ENCODE results near the gene ZNF629. TPM values are rescaled to one million over a fixed set of nuclear protein-coding genes. Genes with fewer than 3 reads are reported as not detected.

Gene ZNF629
- total RNA-seq, 1 experiment from 2014 or later: 18.4 TPM

- POLR2A ChIA-PET: no interaction called here
- Histone ChIP-seq H2AFZ (ENCODE audit: low read depth, low read length, poor library complexity, severe bottlenecking) (no peak overlapping the region), H3K9ac (ENCODE audit: low read length) (no peak overlapping the region), H3K27ac (ENCODE audit: low read depth, low read length) (no peak overlapping the region), H3K27me3 (ENCODE audit: insufficient read depth, low read length) (no peaks in the 10 kb centered on the region), H3K4me1 (ENCODE audit: control insufficient read depth in 1 of 2, insufficient read depth in 2 of 2, low read length in 2 of 2) (no peaks in the 10 kb centered on the region), H3K79me2 (ENCODE audit: insufficient read depth, low read length) (no peaks in the 10 kb centered on the region), H3K4me3 (replicated peaks in 1 of 2; ENCODE audit: low read depth in 1 of 2, low read length in 2 of 2) (no peak overlapping the region), H3K4me2 (ENCODE audit: low read length) (no peak overlapping the region), H3K36me3 (ENCODE audit: control insufficient read depth in 1 of 2, insufficient read depth in 2 of 2, low read length in 2 of 2) (no peaks in the 10 kb centered on the region), H3K9me3 (ENCODE audit: control insufficient read depth in 1 of 2, insufficient read depth in 1 of 2, low read depth in 1 of 2, low read length in 2 of 2) (no peaks in the 10 kb centered on the region), H4K20me1 (ENCODE audit: insufficient read depth) (no peaks in the 10 kb centered on the region), H3K9me2 (ENCODE audit: insufficient read depth) (no peaks in the 10 kb centered on the region)
- CTCF ChIA-PET: interaction anchor here (0.9 kb wide), 1 partner anchor 23 kb away, joined by 3 read pairs; no protein-coding TSS in a partner anchor
- RAD21 ChIA-PET (ENCODE audit: low non-redundant PET in 1 of 2, low total read pairs in 2 of 2, uncharacterized antibody in 2 of 2, unreplicated experiment in 2 of 2): interaction anchor here in 1 of 2 experiments (0.6 kb wide), 1 partner anchor 15 kb away, joined by 3 read pairs; no protein-coding TSS in a partner anchor
- intact Hi-C loops (cut with micrococcal nuclease): no loop called here
- DNase-seq (ENCODE audit: low read depth, low spot score) (no peak), ATAC-seq (no peak)
- no TSS peak for BruUV-seq (replicated peaks)
- TF ChIP-seq CBX3 (IDR thresholded peaks at IDR 0.05; ENCODE audit: low read depth): no peak
- TF ChIP-seq, protein P1, sequence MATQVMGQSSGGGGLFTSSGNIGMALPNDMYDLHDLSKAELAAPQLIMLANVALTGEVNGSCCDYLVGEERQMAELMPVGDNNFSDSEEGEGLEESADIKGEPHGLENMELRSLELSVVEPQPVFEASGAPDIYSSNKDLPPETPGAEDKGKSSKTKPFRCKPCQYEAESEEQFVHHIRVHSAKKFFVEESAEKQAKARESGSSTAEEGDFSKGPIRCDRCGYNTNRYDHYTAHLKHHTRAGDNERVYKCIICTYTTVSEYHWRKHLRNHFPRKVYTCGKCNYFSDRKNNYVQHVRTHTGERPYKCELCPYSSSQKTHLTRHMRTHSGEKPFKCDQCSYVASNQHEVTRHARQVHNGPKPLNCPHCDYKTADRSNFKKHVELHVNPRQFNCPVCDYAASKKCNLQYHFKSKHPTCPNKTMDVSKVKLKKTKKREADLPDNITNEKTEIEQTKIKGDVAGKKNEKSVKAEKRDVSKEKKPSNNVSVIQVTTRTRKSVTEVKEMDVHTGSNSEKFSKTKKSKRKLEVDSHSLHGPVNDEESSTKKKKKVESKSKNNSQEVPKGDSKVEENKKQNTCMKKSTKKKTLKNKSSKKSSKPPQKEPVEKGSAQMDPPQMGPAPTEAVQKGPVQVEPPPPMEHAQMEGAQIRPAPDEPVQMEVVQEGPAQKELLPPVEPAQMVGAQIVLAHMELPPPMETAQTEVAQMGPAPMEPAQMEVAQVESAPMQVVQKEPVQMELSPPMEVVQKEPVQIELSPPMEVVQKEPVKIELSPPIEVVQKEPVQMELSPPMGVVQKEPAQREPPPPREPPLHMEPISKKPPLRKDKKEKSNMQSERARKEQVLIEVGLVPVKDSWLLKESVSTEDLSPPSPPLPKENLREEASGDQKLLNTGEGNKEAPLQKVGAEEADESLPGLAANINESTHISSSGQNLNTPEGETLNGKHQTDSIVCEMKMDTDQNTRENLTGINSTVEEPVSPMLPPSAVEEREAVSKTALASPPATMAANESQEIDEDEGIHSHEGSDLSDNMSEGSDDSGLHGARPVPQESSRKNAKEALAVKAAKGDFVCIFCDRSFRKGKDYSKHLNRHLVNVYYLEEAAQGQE (IDR thresholded peaks at IDR 0.05; ENCODE audit: low read depth): no peak
- no peak for TF ChIP-seq ZNF274 (IDR thresholded peaks at IDR 0.05; ENCODE audit: low read depth, low read length)
- TF ChIP-seq CEBPB (IDR thresholded peaks at IDR 0.05; ENCODE audit: low read depth): no peak
- no peak for TF ChIP-seq TCF7L2 (IDR thresholded peaks at IDR 0.05; ENCODE audit: borderline replicate concordance, extremely low read depth, insufficient read depth, insufficient read length)
- TF ChIP-seq YY1 (IDR thresholded peaks at IDR 0.05; ENCODE audit: extremely low read depth, insufficient replicate concordance, low read depth, low read length): no peak
- TF ChIP-seq CTCF (IDR thresholded peaks at IDR 0.05 in 2 of 3, conservative IDR thresholded peaks at IDR 0.05 in 1 of 3; ENCODE audit: borderline replicate concordance in 1 of 3, insufficient read depth in 1 of 3, low read depth in 2 of 3, low read length in 2 of 3): no peak
- TF ChIP-seq FOSL1 (IDR thresholded peaks at IDR 0.05; ENCODE audit: low read depth): no peak
- no peak for TF ChIP-seq EZH2 (IDR thresholded peaks at IDR 0.05)
- TF ChIP-seq SP1 (IDR thresholded peaks at IDR 0.05; ENCODE audit: low read depth): no peak
- TF ChIP-seq SIN3A (IDR thresholded peaks at IDR 0.05; ENCODE audit: low read depth): no peak
- no peak for TF ChIP-seq POLR2A (IDR thresholded peaks at IDR 0.05; ENCODE audit: borderline replicate concordance, extremely low read depth, insufficient read depth, insufficient read length)
- no peak for TF ChIP-seq ELF1 (IDR thresholded peaks at IDR 0.05; ENCODE audit: borderline replicate concordance, low read depth)
- TF ChIP-seq SRF (IDR thresholded peaks at IDR 0.05; ENCODE audit: low read depth): no peak
- no peak for TF ChIP-seq ZFX (IDR thresholded peaks at IDR 0.05)
- TF ChIP-seq, protein P2, sequence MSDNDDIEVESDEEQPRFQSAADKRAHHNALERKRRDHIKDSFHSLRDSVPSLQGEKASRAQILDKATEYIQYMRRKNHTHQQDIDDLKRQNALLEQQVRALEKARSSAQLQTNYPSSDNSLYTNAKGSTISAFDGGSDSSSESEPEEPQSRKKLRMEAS (IDR thresholded peaks at IDR 0.05): no peak
- no peak for TF ChIP-seq JUND (IDR thresholded peaks at IDR 0.05)
- TF ChIP-seq, protein P3, sequence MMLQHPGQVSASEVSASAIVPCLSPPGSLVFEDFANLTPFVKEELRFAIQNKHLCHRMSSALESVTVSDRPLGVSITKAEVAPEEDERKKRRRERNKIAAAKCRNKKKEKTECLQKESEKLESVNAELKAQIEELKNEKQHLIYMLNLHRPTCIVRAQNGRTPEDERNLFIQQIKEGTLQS (IDR thresholded peaks at IDR 0.05): no peak
Observed at GRCh38 chr16:30820952-30821421, 34.0 kb upstream of the ZNF629 start.
